Measurements from ENCODE around the gene MACROH2A2. TPM values are rescaled to one million over a fixed set of nuclear protein-coding genes. Genes with fewer than 3 reads are reported as not detected.
A peak's percentile ranks its signal among the peaks of the same experiment; 100 is the strongest.

MACROH2A2 gene
- total RNA-seq, 1 donor from 2014 or later = 25.5 TPM

DNA sequence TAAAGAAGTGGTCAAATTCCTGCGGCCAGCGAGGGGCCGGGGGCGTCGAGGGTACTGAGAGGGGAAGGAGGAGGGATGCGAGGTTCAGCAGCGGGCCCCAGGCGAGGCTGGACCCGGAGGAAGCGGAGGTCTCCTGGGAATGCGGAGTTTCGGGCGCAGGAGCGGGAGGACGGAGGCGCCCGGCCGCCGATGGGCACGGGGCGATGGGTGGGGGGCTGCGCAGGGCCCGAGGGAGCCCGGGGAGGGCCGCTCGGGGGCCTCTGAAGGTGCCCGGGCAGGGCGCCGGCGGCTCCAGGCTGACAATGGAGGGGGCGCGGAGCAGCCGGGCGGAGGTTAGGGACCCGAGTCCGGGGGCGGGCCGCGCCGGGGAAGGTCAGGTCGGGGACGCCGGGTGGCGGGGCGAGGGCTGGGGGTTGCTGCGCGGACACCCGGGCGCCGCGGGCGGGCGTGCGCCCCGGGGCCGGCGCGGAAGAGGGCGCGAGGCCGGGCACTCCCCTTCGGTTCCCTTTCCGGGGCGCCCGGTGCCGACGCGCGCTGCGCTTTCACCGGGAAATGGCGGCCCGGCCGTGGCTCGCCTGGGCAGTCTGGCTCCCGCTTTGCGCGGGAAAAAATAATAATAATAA is 683 bp downstream of the MACROH2A2 start:
- Histone ChIP-seq H3K36me3 (ENCODE audit: insufficient read depth, low read length) (no peaks in the 10 kb centered on the region), H3K27me3 (ENCODE audit: insufficient read depth, low read length) (peaks cover 19% of the 10 kb centered on the region), H2AFZ (ENCODE audit: low read depth, low read length) (peak overlapping the region; percentile 98), H3K4me2 (ENCODE audit: low read length) (peak overlapping the region; percentile 93), H3K79me2 (ENCODE audit: insufficient read depth, low read length) (peaks cover 19% of the 10 kb centered on the region), H3K9ac (ENCODE audit: low read length) (peak overlapping the region; percentile 77), H3K27ac (ENCODE audit: low read depth, low read length) (no peak overlapping the region), H4K20me1 (ENCODE audit: insufficient read depth, low read length) (no peaks in the 10 kb centered on the region), H3K4me3 (ENCODE audit: insufficient read depth, low read depth, low read length) (peak overlapping the region; percentile 71), H3K9me3 (ENCODE audit: insufficient read depth, low read depth, low read length) (no peaks in the 10 kb centered on the region), H3K4me1 (ENCODE audit: insufficient read depth, low read length) (no peaks in the 10 kb centered on the region)
- Mint-ChIP-seq H3K4me1 (ENCODE audit: low read depth, unreplicated experiment) (peaks cover 5% of the 10 kb centered on the region), H3K27me3 (ENCODE audit: low read depth, unreplicated experiment) (peaks cover 8% of the 10 kb centered on the region), H3K4me3 (ENCODE audit: unreplicated experiment) (peak overlapping the region; percentile 86), H3K27ac (ENCODE audit: unreplicated experiment) (peak overlapping the region; percentile 66), H3K9me3 (ENCODE audit: unreplicated experiment) (no peaks in the 10 kb centered on the region), H3K36me3 (ENCODE audit: low read depth, unreplicated experiment) (no peaks in the 10 kb centered on the region)
- FAIRE-seq (no peak), DNase-seq (ENCODE audit: low read depth) (no peak)
- TF ChIP-seq, protein P1, sequence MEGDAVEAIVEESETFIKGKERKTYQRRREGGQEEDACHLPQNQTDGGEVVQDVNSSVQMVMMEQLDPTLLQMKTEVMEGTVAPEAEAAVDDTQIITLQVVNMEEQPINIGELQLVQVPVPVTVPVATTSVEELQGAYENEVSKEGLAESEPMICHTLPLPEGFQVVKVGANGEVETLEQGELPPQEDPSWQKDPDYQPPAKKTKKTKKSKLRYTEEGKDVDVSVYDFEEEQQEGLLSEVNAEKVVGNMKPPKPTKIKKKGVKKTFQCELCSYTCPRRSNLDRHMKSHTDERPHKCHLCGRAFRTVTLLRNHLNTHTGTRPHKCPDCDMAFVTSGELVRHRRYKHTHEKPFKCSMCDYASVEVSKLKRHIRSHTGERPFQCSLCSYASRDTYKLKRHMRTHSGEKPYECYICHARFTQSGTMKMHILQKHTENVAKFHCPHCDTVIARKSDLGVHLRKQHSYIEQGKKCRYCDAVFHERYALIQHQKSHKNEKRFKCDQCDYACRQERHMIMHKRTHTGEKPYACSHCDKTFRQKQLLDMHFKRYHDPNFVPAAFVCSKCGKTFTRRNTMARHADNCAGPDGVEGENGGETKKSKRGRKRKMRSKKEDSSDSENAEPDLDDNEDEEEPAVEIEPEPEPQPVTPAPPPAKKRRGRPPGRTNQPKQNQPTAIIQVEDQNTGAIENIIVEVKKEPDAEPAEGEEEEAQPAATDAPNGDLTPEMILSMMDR (IDR thresholded peaks at IDR 0.05; ENCODE audit: insufficient read depth, low read depth, low read length) = no peak
- TF ChIP-seq EZH2 (IDR thresholded peaks at IDR 0.05; ENCODE audit: insufficient read depth, low read length) = no peak

DNA sequence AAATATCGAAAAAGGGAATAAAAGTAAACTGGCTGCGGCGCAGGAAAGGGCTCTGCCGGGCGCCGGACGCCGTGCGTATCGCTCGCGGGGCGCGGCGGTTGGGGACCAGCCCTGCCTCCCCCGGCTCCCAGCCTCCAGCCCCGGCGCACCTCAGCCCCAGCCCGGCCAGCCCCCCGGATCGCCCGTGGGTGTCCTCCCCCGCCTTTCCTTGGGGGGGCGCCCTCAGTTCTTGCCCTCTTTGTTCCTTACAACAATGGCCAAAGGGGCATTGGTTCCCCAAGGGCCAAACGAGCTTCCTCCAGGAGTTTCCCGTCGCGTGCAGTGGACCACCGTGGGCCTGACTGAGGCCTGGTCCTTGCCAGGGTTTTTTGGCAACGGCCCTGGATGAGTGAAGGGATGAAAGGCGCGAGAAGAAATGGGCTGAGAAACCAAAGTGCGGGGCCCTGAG is 1.2 kb downstream of the MACROH2A2 start:
- no peaks in the 10 kb centered on the region for H4K20me1 ChIP-seq (ENCODE audit: insufficient read depth, low read length)
- Mint-ChIP-seq H3K4me1 (ENCODE audit: low read depth, unreplicated experiment) (peaks cover 5% of the 10 kb centered on the region), H3K36me3 (ENCODE audit: low read depth, unreplicated experiment) (no peaks in the 10 kb centered on the region), H3K4me3 (ENCODE audit: unreplicated experiment) (peak overlapping the region; percentile 84), H3K9me3 (ENCODE audit: unreplicated experiment) (no peaks in the 10 kb centered on the region), H3K27ac (ENCODE audit: unreplicated experiment) (peak overlapping the region; percentile 84), H3K27me3 (ENCODE audit: low read depth, unreplicated experiment) (peaks cover 8% of the 10 kb centered on the region)
- H3K4me2 ChIP-seq (ENCODE audit: low read length) = peak overlapping the region; percentile 93
- H2AFZ ChIP-seq (ENCODE audit: low read depth, low read length) = peak overlapping the region; percentile 59
- H3K36me3 ChIP-seq (ENCODE audit: insufficient read depth, low read length) = no peaks in the 10 kb centered on the region
- DNase-seq (ENCODE audit: low read depth) (no peak), FAIRE-seq (no peak)
- peaks cover 19% of the 10 kb centered on the region for H3K27me3 ChIP-seq (ENCODE audit: insufficient read depth, low read length)
- peak overlapping the region; percentile 71 for H3K4me3 ChIP-seq (ENCODE audit: insufficient read depth, low read depth, low read length)
- peaks cover 22% of the 10 kb centered on the region for H3K79me2 ChIP-seq (ENCODE audit: insufficient read depth, low read length)
- H3K27ac ChIP-seq (ENCODE audit: low read depth, low read length) = no peak overlapping the region
- H3K9me3 ChIP-seq (ENCODE audit: insufficient read depth, low read depth, low read length) = no peaks in the 10 kb centered on the region
- TF ChIP-seq, protein P1 (IDR thresholded peaks at IDR 0.05; ENCODE audit: insufficient read depth, low read depth, low read length) = no peak
- no peak for TF ChIP-seq EZH2 (IDR thresholded peaks at IDR 0.05; ENCODE audit: insufficient read depth, low read length)
- no peak overlapping the region for H3K9ac ChIP-seq (ENCODE audit: low read length)
- H3K4me1 ChIP-seq (ENCODE audit: insufficient read depth, low read length) = no peaks in the 10 kb centered on the region

DNA sequence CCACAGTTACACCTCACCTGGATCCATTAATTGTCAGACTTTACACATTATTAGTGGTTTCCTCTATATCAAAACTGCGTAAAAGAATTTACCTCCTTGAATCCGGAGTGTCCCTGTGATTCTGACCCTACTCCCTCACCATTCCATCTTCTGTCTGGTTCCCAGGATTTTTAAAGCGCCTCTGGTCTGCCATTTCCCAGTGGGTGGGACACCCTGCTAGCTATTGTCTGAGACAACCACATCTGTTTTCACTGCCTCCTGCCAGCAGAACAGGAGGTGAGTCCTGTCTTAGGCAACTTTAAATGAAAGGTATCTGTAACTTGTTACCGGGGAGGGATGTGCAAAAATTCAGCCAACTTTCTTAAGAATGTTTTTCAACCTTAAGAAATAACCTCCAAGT is 2.3 kb downstream of the MACROH2A2 start:
- Histone ChIP-seq H3K4me3 (ENCODE audit: insufficient read depth, low read depth, low read length) (no peak overlapping the region), H3K4me2 (ENCODE audit: low read length) (peak overlapping the region; percentile 19), H3K36me3 (ENCODE audit: insufficient read depth, low read length) (no peaks in the 10 kb centered on the region), H3K79me2 (ENCODE audit: insufficient read depth, low read length) (peaks cover 26% of the 10 kb centered on the region), H3K27me3 (ENCODE audit: insufficient read depth, low read length) (peaks cover 19% of the 10 kb centered on the region), H3K9ac (ENCODE audit: low read length) (no peak overlapping the region), H3K4me1 (ENCODE audit: insufficient read depth, low read length) (no peaks in the 10 kb centered on the region), H3K9me3 (ENCODE audit: insufficient read depth, low read depth, low read length) (no peaks in the 10 kb centered on the region), H3K27ac (ENCODE audit: low read depth, low read length) (no peak overlapping the region), H4K20me1 (ENCODE audit: insufficient read depth, low read length) (peaks cover 4% of the 10 kb centered on the region), H2AFZ (ENCODE audit: low read depth, low read length) (no peak overlapping the region)
- TF ChIP-seq EZH2 (IDR thresholded peaks at IDR 0.05; ENCODE audit: insufficient read depth, low read length) = no peak
- TF ChIP-seq, protein P1 (IDR thresholded peaks at IDR 0.05; ENCODE audit: insufficient read depth, low read depth, low read length) = no peak
- Mint-ChIP-seq H3K4me1 (ENCODE audit: low read depth, unreplicated experiment) (peaks cover 5% of the 10 kb centered on the region), H3K36me3 (ENCODE audit: low read depth, unreplicated experiment) (no peaks in the 10 kb centered on the region), H3K27me3 (ENCODE audit: low read depth, unreplicated experiment) (peaks cover 8% of the 10 kb centered on the region), H3K27ac (ENCODE audit: unreplicated experiment) (no peak overlapping the region), H3K9me3 (ENCODE audit: unreplicated experiment) (no peaks in the 10 kb centered on the region), H3K4me3 (ENCODE audit: unreplicated experiment) (peak overlapping the region; percentile 84)
- FAIRE-seq = no peak
- no peak for DNase-seq (ENCODE audit: low read depth)

All from astrocyte (in vitro differentiated cells and primary cell).